Measurements from ENCODE around the gene RPS19.

- TF ChIP-seq POLR2A (IDR thresholded peaks at IDR 0.05) (no peak), CTCF (IDR thresholded peaks at IDR 0.05) (no peak)
Observed at GRCh38 chr19:41915776-41916414, 55.8 kb downstream of the RPS19 start.

Data from esophagus squamous epithelium (tissue), 4 donors.